ENCODE measurements around the gene TEX26. TPM values are rescaled to one million over a fixed set of nuclear protein-coding genes. Genes with fewer than 3 reads are reported as not detected.
"Not testable (repeated sequence)": the region's sequence is repeated elsewhere in the genome, so short reads cannot be mapped to it uniquely, and the experiment has no call there.

The TEX26 gene
- total RNA-seq, 2 experiments from 2014 or later, result not detected

GRCh38 chr13:30924721-30925120 is 7.7 kb upstream of the TEX26 start:
- DNase-seq, result no peak
- Mint-ChIP-seq H3K36me3 (ENCODE audit: low read depth) (no peaks in the 10 kb centered on the region), H3K27me3 (peaks cover 52% of the 10 kb centered on the region), H3K27ac (no peak overlapping the region), H3K4me3 (no peak overlapping the region), H3K4me1 (ENCODE audit: low read depth) (peaks cover 12% of the 10 kb centered on the region), H3K9me3 (no peaks in the 10 kb centered on the region)
- Histone ChIP-seq H3K27me3 (ENCODE audit: control insufficient read depth in 1 of 2, insufficient read depth in 2 of 2, low read length in 2 of 2) (peaks cover 4 to 6% of the 10 kb centered on the region in 2 experiments), H3K4me3 (ENCODE audit: low read length) (no peak overlapping the region), H3K36me3 (ENCODE audit: insufficient read depth, low read length) (no peaks in the 10 kb centered on the region), H3K27ac (ENCODE audit: low read depth in 1 of 2, low read length in 2 of 2) (no peak overlapping the region), H3K4me1 (ENCODE audit: insufficient read depth, low read length) (peaks cover 2% of the 10 kb centered on the region), H3K9me3 (ENCODE audit: control insufficient read depth in 1 of 2, insufficient read depth in 1 of 2, low read length in 2 of 2) (no peaks in the 10 kb centered on the region)
- intact Hi-C loops (cut with DNase I, micrococcal nuclease), result no loop called here
- POLR2A ChIA-PET, result no interaction called here
- TF ChIP-seq, protein P1, sequence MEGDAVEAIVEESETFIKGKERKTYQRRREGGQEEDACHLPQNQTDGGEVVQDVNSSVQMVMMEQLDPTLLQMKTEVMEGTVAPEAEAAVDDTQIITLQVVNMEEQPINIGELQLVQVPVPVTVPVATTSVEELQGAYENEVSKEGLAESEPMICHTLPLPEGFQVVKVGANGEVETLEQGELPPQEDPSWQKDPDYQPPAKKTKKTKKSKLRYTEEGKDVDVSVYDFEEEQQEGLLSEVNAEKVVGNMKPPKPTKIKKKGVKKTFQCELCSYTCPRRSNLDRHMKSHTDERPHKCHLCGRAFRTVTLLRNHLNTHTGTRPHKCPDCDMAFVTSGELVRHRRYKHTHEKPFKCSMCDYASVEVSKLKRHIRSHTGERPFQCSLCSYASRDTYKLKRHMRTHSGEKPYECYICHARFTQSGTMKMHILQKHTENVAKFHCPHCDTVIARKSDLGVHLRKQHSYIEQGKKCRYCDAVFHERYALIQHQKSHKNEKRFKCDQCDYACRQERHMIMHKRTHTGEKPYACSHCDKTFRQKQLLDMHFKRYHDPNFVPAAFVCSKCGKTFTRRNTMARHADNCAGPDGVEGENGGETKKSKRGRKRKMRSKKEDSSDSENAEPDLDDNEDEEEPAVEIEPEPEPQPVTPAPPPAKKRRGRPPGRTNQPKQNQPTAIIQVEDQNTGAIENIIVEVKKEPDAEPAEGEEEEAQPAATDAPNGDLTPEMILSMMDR (IDR thresholded peaks at IDR 0.05), result no peak
- CTCF ChIA-PET, result no interaction called here
- ATAC-seq (ENCODE audit: poor library complexity), result no peak

- TF ChIP-seq, protein P1 (IDR thresholded peaks at IDR 0.05), result no peak
- Mint-ChIP-seq H3K4me1 (ENCODE audit: low read depth) (peaks cover 12% of the 10 kb centered on the region), H3K9me3 (no peaks in the 10 kb centered on the region), H3K4me3 (no peak overlapping the region), H3K27me3 (peaks cover 58% of the 10 kb centered on the region), H3K27ac (no peak overlapping the region), H3K36me3 (ENCODE audit: low read depth) (no peaks in the 10 kb centered on the region)
- Histone ChIP-seq H3K9me3 (ENCODE audit: control insufficient read depth in 1 of 2, insufficient read depth in 1 of 2, low read length in 2 of 2) (no peaks in the 10 kb centered on the region), H3K27me3 (ENCODE audit: control insufficient read depth in 1 of 2, insufficient read depth in 2 of 2, low read length in 2 of 2) (peaks cover 4 to 10% of the 10 kb centered on the region in 2 experiments), H3K36me3 (ENCODE audit: insufficient read depth, low read length) (no peaks in the 10 kb centered on the region), H3K4me3 (ENCODE audit: low read length) (no peak overlapping the region), H3K27ac (ENCODE audit: low read depth in 1 of 2, low read length in 2 of 2) (no peak overlapping the region), H3K4me1 (ENCODE audit: insufficient read depth, low read length) (peaks cover 2% of the 10 kb centered on the region)
- DNase-seq, result no peak
- ChIA-PET POLR2A (no interaction called here), CTCF (no interaction called here)
- ATAC-seq (ENCODE audit: poor library complexity), result no peak
- intact Hi-C loops (cut with DNase I, micrococcal nuclease), result no loop called here
Measured at GRCh38 chr13:30925429-30925828, 7.0 kb upstream of the TEX26 start.

GRCh38 chr13:30926781-30927180 is 5.7 kb upstream of the TEX26 start:
- POLR2A ChIA-PET, result no interaction called here
- H3K27ac Mint-ChIP-seq, result no peak overlapping the region

DNA sequence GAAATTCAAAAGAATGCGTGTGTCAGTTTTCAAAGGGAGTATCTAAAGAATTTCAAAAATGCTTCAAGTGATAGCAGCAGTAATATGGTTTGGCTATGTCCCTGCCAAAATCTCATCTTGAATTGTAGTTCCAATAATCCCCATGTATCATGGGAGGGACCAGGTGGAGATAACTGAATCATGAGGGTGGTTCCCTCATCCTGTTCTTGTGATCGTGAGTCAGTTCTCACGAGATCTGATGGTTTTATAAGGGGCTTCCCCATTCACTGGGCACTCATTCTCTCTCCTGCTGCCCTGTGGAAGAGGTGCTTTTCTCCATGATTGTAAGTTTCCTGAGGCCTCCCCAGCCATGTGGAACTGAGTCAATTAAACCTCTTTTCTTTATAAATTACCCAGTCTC is 5.3 kb upstream of the TEX26 start:
- CTCF ChIA-PET; H3K36me3 ChIP-seq (ENCODE audit: insufficient read depth, low read length); H3K4me3 Mint-ChIP-seq; H3K4me1 ChIP-seq (ENCODE audit: insufficient read depth, low read length); intact Hi-C loops (cut with DNase I, micrococcal nuclease); POLR2A ChIA-PET; H3K4me3 ChIP-seq (ENCODE audit: low read length); DNase-seq; H3K9me3 ChIP-seq (ENCODE audit: control insufficient read depth in 1 of 2, insufficient read depth in 1 of 2, low read length in 2 of 2); H3K9me3 Mint-ChIP-seq; ATAC-seq (ENCODE audit: poor library complexity); H3K36me3 Mint-ChIP-seq (ENCODE audit: low read depth); H3K27ac ChIP-seq (ENCODE audit: low read depth in 1 of 2, low read length in 2 of 2); H3K27ac Mint-ChIP-seq: not testable (repeated sequence)
- H3K27me3 Mint-ChIP-seq, result peaks cover 68% of the 10 kb centered on the region
- peaks cover 4 to 16% of the 10 kb centered on the region in 2 experiments for H3K27me3 ChIP-seq (ENCODE audit: control insufficient read depth in 1 of 2, insufficient read depth in 2 of 2, low read length in 2 of 2)
- peaks cover 12% of the 10 kb centered on the region for H3K4me1 Mint-ChIP-seq (ENCODE audit: low read depth)

More at GRCh38 chr13:30926781-30927180, 5.7 kb upstream of the TEX26 start:
- ATAC-seq (ENCODE audit: poor library complexity) (no peak), DNase-seq (no peak)
- Histone ChIP-seq H3K4me1 (ENCODE audit: insufficient read depth, low read length) (peaks cover 2% of the 10 kb centered on the region), H3K4me3 (ENCODE audit: low read length) (no peak overlapping the region), H3K9me3 (ENCODE audit: control insufficient read depth in 1 of 2, insufficient read depth in 1 of 2, low read length in 2 of 2) (no peaks in the 10 kb centered on the region), H3K27me3 (ENCODE audit: control insufficient read depth in 1 of 2, insufficient read depth in 2 of 2, low read length in 2 of 2) (peaks cover 4 to 12% of the 10 kb centered on the region in 2 experiments), H3K36me3 (ENCODE audit: insufficient read depth, low read length) (no peaks in the 10 kb centered on the region), H3K27ac (ENCODE audit: low read depth in 1 of 2, low read length in 2 of 2) (no peak overlapping the region)
- H3K4me3 Mint-ChIP-seq, result no peak overlapping the region
- H3K27me3 Mint-ChIP-seq, result peaks cover 64% of the 10 kb centered on the region
- intact Hi-C loops (cut with DNase I, micrococcal nuclease), result no loop called here
- peaks cover 12% of the 10 kb centered on the region for H3K4me1 Mint-ChIP-seq (ENCODE audit: low read depth)
- TF ChIP-seq, protein P1 (IDR thresholded peaks at IDR 0.05), result no peak
- H3K36me3 Mint-ChIP-seq (ENCODE audit: low read depth), result no peaks in the 10 kb centered on the region
- no peaks in the 10 kb centered on the region for H3K9me3 Mint-ChIP-seq
- CTCF ChIA-PET, result no interaction called here
